Right ventricle myocardium superior (tissue), 1 donor: ENCODE measurements around the gene CFDP1. TPM values are rescaled to one million over a fixed set of nuclear protein-coding genes. Genes with fewer than 3 reads are reported as not detected.

Experiments
- ATAC-seq: fragments of 200-7000 bp; cut with Tn5 transposase; one replicate; pipeline ENCODE4 v1.9.1; 2020; ENCODE audit warnings: mild to moderate bottlenecking; ENCODE audit not compliant: poor library complexity
- DNase-seq: peaks from one replicate; pipeline ENCODE4 v3.0.0-alpha.2; 2020
- intact Hi-C: fragments of 100-400 bp; cut with DNase I; formaldehyde crosslinking; loops from one replicate; pipeline ENCODE4 v1.11.2; 2022
- total RNA-seq: library from RNA; stranded (reverse); fragmentation: NEBNext Ultra II Directional; extraction: Animal tissue kit (Norgen Biotek cat#: 25700); gene quantifications from one replicate; pipeline ENCODE4 v1.2.1, GENCODE V29; 2021
- donor health status: DM: no; HTN: yes; CAD: no; lungs with severe emphysema.

Gene CFDP1
- total RNA-seq, 1 donor from 2014 or later, result 25.1 TPM

GRCh38 chr16:75341564-75342307 is 91.6 kb downstream of the CFDP1 start:
- intact Hi-C loops, result no loop called here
- DNase-seq (no peak), ATAC-seq (no peak)

GRCh38 chr16:75340741-75341491 is 92.4 kb downstream of the CFDP1 start:
- DNase-seq (no peak), ATAC-seq (no peak)
- intact Hi-C loops, result no loop called here

GRCh38 chr16:75337430-75337829 is 95.9 kb downstream of the CFDP1 start:
- no peak for ATAC-seq

GRCh38 chr16:75336521-75336920 is 96.8 kb downstream of the CFDP1 start:
- DNase-seq (no peak), ATAC-seq (no peak)
- intact Hi-C loops, result no loop called here

More at GRCh38 chr16:75337430-75337829, 95.9 kb downstream of the CFDP1 start:
- intact Hi-C loops, result no loop called here
- no peak for DNase-seq

GRCh38 chr16:75333721-75334163 is 99.6 kb downstream of the CFDP1 start:
- intact Hi-C loops, result no loop called here
- no peak for DNase-seq
- ATAC-seq, result no peak

GRCh38 chr16:75329943-75330342 is 103.4 kb downstream of the CFDP1 start:
- no peak for ATAC-seq
- no peak for DNase-seq
- intact Hi-C loops, result no loop called here

- intact Hi-C loops, result no loop called here
- DNase-seq (no peak), ATAC-seq (no peak)
Measured at GRCh38 chr16:75326333-75326732, 107.0 kb downstream of the CFDP1 start.

GRCh38 chr16:75323933-75324332 is 109.4 kb downstream of the CFDP1 start:
- DNase-seq (no peak), ATAC-seq (no peak)
- intact Hi-C loops, result no loop called here

GRCh38 chr16:75323198-75323597 is 110.1 kb downstream of the CFDP1 start:
- intact Hi-C loops, result no loop called here
- ATAC-seq, result no peak
- DNase-seq, result no peak

GRCh38 chr16:75322740-75323139 is 110.6 kb downstream of the CFDP1 start:
- no peak for DNase-seq
- intact Hi-C loops, result no loop called here
- no peak for ATAC-seq

GRCh38 chr16:75320435-75320834 is 112.9 kb downstream of the CFDP1 start:
- intact Hi-C loops, result no loop called here
- peak; percentile 67 for ATAC-seq
- DNase-seq, result no peak

GRCh38 chr16:75319513-75320411 is 113.5 kb downstream of the CFDP1 start:
- intact Hi-C loops, result no loop called here

GRCh38 chr16:75318737-75319136 is 114.6 kb downstream of the CFDP1 start:
- DNase-seq, result no peak
- intact Hi-C loops, result no loop called here
- ATAC-seq, result no peak

More at GRCh38 chr16:75319513-75320411, 113.5 kb downstream of the CFDP1 start:
- no peak for ATAC-seq
- DNase-seq, result no peak

- DNase-seq (no peak), ATAC-seq (no peak)
- intact Hi-C loops, result no loop called here
Measured at GRCh38 chr16:75317532-75317931, 115.8 kb downstream of the CFDP1 start.

- DNase-seq, result no peak
Measured at GRCh38 chr16:75317101-75317522, 116.2 kb downstream of the CFDP1 start.

GRCh38 chr16:75315539-75316306 is 117.6 kb downstream of the CFDP1 start:
- ATAC-seq, result no peak
- no peak for DNase-seq
- intact Hi-C loops, result no loop called here

More at GRCh38 chr16:75317101-75317522, 116.2 kb downstream of the CFDP1 start:
- peak; percentile 31 for ATAC-seq
- intact Hi-C loops, result no loop called here

GRCh38 chr16:75312875-75313274 is 120.4 kb downstream of the CFDP1 start:
- ATAC-seq (no peak), DNase-seq (no peak)
- intact Hi-C loops, result no loop called here

GRCh38 chr16:75311383-75311938 is 121.8 kb downstream of the CFDP1 start:
- intact Hi-C loops, result no loop called here
- ATAC-seq (no peak), DNase-seq (no peak)
